Adipocyte (in vitro differentiated cells): ENCODE data around the gene P2RX2.

Experiments
- DNase-seq: peaks from one replicate; pipeline ENCODE4 v3.0.0-alpha.2; 2015; ENCODE audit warnings: low read depth
- H3K27me3 ChIP-seq: replicated peaks from 2 replicates; pipeline ENCODE4 v1.7.0; 2013; ENCODE audit warnings: mild to moderate bottlenecking, low read length, moderate library complexity; ENCODE audit not compliant: control insufficient read depth, insufficient read depth
- H3K36me3 ChIP-seq: 2 replicates; pipeline ENCODE4 v1.7.0; 2013; ENCODE audit warnings: low read length, mild to moderate bottlenecking, moderate library complexity; ENCODE audit not compliant: control insufficient read depth, insufficient read depth, severe bottlenecking
- H3K4me1 ChIP-seq: 2 replicates; pipeline ENCODE4 v1.7.0; 2013; ENCODE audit warnings: mild to moderate bottlenecking, low read length, moderate library complexity; ENCODE audit not compliant: control insufficient read depth, insufficient read depth
- H3K4me3 ChIP-seq: 2 replicates; pipeline ENCODE4 v1.7.0; 2013; ENCODE audit warnings: mild to moderate bottlenecking, low read length, moderate library complexity
- H3K9ac ChIP-seq: 2 replicates; pipeline ENCODE4 v1.7.0; 2013; ENCODE audit warnings: mild to moderate bottlenecking, low read length, moderate library complexity
- H3K9me3 ChIP-seq: 2 replicates; pipeline ENCODE4 v1.7.0; 2013; ENCODE audit warnings: mild to moderate bottlenecking, low read length, moderate library complexity; ENCODE audit not compliant: control insufficient read depth

P2RX2 gene

DNA sequence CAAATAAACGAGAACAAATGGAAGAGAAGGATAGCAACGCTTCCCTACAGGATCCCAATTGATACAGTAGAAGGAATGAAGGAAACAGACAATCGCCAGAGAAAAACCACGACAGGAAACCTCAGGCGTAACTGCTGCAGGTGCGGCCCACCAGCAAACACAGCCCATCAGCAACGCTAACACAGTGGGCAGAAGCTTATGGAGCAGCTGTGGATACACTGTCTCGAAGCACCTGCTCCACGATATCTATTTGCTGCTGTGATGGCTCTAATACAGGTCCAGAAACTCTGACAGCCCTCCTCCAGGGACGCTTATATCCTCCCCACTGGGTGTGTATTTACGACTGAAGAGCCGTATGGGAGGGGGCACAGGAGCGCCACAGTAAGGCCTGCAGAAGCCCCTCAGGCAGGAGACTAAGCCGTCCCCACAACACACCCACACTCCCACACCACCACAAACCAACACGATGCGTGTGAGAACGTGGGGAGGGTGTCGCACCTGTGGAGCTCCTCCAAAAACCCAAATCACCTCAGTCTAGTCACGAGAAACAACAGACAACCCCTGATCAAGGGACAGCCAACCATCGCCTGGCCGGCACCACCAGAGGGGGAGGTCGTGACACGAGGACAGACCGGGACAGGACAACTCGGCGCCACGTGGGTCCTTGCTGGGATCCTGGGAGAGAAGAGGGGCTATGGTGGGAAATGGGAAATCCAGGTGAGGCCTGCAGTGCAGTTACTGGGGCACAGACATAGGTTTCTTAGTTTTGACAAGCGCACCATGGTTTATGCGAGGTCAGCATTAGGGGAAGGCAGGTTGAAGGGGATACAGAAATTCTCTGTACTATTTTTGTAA is 44.6 kb downstream of the P2RX2 start:
- no peak for DNase-seq
- H3K9ac ChIP-seq = no peak overlapping the region
- H3K4me3 ChIP-seq = no peak overlapping the region
- peaks cover 10% of the 10 kb centered on the region for H3K4me1 ChIP-seq
- no peaks in the 10 kb centered on the region for H3K27me3 ChIP-seq
- H3K9me3 ChIP-seq = no peaks in the 10 kb centered on the region
- H3K36me3 ChIP-seq = peaks cover 77% of the 10 kb centered on the region

DNA sequence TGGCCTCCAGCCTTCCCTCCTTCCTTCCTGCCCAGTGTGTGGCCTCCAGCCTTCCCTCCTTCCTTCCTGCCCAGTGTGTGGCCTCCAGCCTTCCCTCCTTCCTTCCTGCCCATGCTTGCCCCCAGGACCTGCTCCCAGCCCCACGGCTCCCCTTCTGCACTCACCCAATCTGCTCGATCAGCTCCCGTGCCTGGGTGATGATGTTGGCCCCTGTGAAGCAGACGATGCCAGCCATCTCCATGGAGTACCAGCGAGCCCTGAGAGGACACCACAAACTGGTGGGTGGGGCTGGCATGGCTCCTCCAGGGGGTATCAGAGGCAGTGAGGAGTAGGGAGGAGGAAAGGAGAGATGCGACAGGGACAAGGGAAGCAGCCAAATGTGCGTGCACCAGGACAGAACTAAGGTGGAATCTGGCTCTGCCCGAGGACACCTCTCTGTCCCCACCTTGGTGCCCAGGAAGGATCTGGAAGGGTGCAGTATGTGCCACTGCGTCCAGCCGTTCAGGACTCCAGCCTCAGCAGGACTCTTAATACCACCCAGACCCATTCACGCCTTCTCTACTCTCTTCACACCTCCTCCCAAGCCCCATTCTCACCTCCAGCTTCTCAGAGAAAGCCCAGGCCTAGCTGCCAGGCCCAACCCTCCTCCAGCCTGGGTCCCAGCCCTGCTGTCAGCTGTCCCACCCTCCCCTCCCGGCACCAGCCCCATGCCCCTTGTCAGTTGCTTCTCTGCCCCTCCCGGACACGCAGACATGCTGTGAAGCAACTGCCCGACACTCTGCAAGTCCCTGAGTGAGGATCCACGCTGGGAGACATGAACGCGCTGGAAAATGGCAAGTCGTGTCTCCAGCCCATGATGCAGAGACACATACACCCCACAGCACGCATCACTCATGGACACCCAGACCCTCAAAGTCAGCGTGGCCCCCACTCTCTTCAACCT is 45.9 kb downstream of the P2RX2 start:
- no peak overlapping the region for H3K4me3 ChIP-seq
- H3K36me3 ChIP-seq = peaks cover 75% of the 10 kb centered on the region

GRCh38 chr12:132665149-132665491 is 46.5 kb downstream of the P2RX2 start:
- peaks cover 10% of the 10 kb centered on the region for H3K4me1 ChIP-seq
- H3K27me3 ChIP-seq = no peaks in the 10 kb centered on the region
- peaks cover 71% of the 10 kb centered on the region for H3K36me3 ChIP-seq
- H3K4me3 ChIP-seq = no peak overlapping the region
- DNase-seq = no peak
- no peaks in the 10 kb centered on the region for H3K9me3 ChIP-seq
- H3K9ac ChIP-seq = no peak overlapping the region

More for the DNA sequence above, 45.9 kb downstream of the P2RX2 start:
- Histone ChIP-seq H3K27me3 (no peaks in the 10 kb centered on the region), H3K4me1 (peaks cover 10% of the 10 kb centered on the region), H3K9ac (no peak overlapping the region), H3K9me3 (no peaks in the 10 kb centered on the region)
- no peak for DNase-seq

GRCh38 chr12:132665794-132666193 is 47.2 kb downstream of the P2RX2 start:
- H3K27me3 ChIP-seq = no peaks in the 10 kb centered on the region
- peaks cover 67% of the 10 kb centered on the region for H3K36me3 ChIP-seq
- H3K9me3 ChIP-seq = no peaks in the 10 kb centered on the region

GRCh38 chr12:132668191-132669088 is 49.9 kb downstream of the P2RX2 start:
- Histone ChIP-seq H3K9me3 (no peaks in the 10 kb centered on the region), H3K27me3 (no peaks in the 10 kb centered on the region), H3K36me3 (peaks cover 70% of the 10 kb centered on the region), H3K9ac (no peak overlapping the region), H3K4me1 (no peaks in the 10 kb centered on the region), H3K4me3 (no peak overlapping the region)
- DNase-seq = no peak

More at GRCh38 chr12:132665794-132666193, 47.2 kb downstream of the P2RX2 start:
- Histone ChIP-seq H3K9ac (no peak overlapping the region), H3K4me3 (no peak overlapping the region), H3K4me1 (peaks cover 10% of the 10 kb centered on the region)
- no peak for DNase-seq

DNA sequence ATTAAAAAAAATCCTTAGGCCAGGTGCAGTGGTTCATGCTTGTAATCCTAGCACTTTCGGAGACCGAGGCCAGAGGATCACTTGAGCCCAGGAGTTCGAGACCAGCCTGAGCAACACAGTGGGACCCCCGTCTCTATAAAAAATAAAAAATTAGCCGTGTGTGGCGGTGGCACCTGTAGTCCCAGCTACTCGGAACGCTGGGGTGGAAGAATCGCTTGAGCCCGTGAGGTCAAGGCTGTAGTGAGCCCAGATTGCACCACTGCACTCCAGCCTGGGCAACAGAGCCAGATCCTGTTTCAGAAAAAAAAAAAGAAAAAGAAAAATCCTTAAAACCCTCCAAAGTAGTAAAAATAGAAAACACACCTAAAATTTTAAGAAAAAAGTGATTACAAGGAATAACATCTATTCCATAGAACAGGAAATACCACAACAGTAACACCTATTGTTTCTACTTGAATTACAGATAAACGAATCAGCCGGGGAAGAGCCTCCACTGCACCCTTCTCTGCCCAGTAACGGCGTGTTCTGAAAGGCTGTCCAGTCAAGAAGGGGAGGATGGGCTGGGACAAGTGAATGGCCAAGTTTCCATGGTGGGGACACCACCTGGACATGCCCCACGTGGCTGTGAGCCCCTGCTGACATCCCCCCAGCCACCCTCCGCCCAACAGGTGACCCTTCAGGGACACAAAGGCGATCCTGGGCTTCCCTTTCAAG is 50.7 kb downstream of the P2RX2 start:
- Histone ChIP-seq H3K4me3 (no peak overlapping the region), H3K9ac (no peak overlapping the region), H3K27me3 (no peaks in the 10 kb centered on the region), H3K4me1 (no peaks in the 10 kb centered on the region), H3K9me3 (no peaks in the 10 kb centered on the region), H3K36me3 (peaks cover 62% of the 10 kb centered on the region)
- no peak for DNase-seq
